Measurements from ENCODE around the gene ACOX1.

ACOX1 gene

GRCh38 chr17:75927286-75927922 lies 51.6 kb downstream of the ACOX1 start:
- peak overlapping the region; percentile 71 for H3K27ac ChIP-seq
- peak; percentile 10 for DNase-seq (ENCODE audit: low spot score)
- POLR2A ChIA-PET (ENCODE audit: low non-redundant PET) = interaction anchor here (0.6 to 1.5 kb wide), 2 partner anchors 13 to 21 kb away, joined by 3 to 4 read pairs; partner anchors contain the start of gene FBF1
- no peak for TF ChIP-seq CTCF (conservative IDR thresholded peaks at IDR 0.05; ENCODE audit: low read depth)
- CTCF ChIA-PET = interaction anchor here (0.5 to 1.7 kb wide), 6 partner anchors 14 to 883 kb away, joined by 3 to 7 read pairs (median 3); partner anchors contain the start of gene WBP2

GRCh38 chr17:75926456-75926855 lies 52.5 kb downstream of the ACOX1 start:
- POLR2A ChIA-PET (ENCODE audit: low non-redundant PET) = interaction anchor here (1.5 kb wide), 1 partner anchor 14 kb away, joined by 4 read pairs; the partner anchor contains the start of gene FBF1
- no peak for TF ChIP-seq CTCF (conservative IDR thresholded peaks at IDR 0.05; ENCODE audit: low read depth)
- H3K27ac ChIP-seq = peak overlapping the region; percentile 71
- no peak for DNase-seq (ENCODE audit: low spot score)
- CTCF ChIA-PET = interaction anchor here (1.2 kb wide), 1 partner anchor 15 kb away, joined by 3 read pairs; no protein-coding TSS in a partner anchor

GRCh38 chr17:75925912-75926311 lies 53.1 kb downstream of the ACOX1 start:
- CTCF ChIA-PET = interaction anchor here (0.6 kb wide), 1 partner anchor 191 kb away, joined by 3 read pairs; no protein-coding TSS in a partner anchor
- no peak for DNase-seq (ENCODE audit: low spot score)
- peak overlapping the region; percentile 71 for H3K27ac ChIP-seq
- POLR2A ChIA-PET (ENCODE audit: low non-redundant PET) = interaction anchor here (1.5 kb wide), 1 partner anchor 15 kb away, joined by 4 read pairs; the partner anchor contains the start of gene FBF1
- no peak for TF ChIP-seq CTCF (conservative IDR thresholded peaks at IDR 0.05; ENCODE audit: low read depth)

- DNase-seq (ENCODE audit: low spot score) = no peak
- TF ChIP-seq CTCF (conservative IDR thresholded peaks at IDR 0.05; ENCODE audit: low read depth) = no peak
- peak overlapping the region; percentile 71 for H3K27ac ChIP-seq
- POLR2A ChIA-PET (ENCODE audit: low non-redundant PET) = no interaction called here
- CTCF ChIA-PET = interaction anchor here (0.6 kb wide), 1 partner anchor 192 kb away, joined by 3 read pairs; no protein-coding TSS in a partner anchor
Measured at GRCh38 chr17:75925103-75925502, 53.9 kb downstream of the ACOX1 start.

GRCh38 chr17:75922963-75923874 lies 55.7 kb downstream of the ACOX1 start:
- H3K27ac ChIP-seq = peak overlapping the region; percentile 26
- no peak for TF ChIP-seq CTCF (conservative IDR thresholded peaks at IDR 0.05; ENCODE audit: low read depth)
- no peak for DNase-seq (ENCODE audit: low spot score)
- POLR2A ChIA-PET (ENCODE audit: low non-redundant PET) = no interaction called here
- CTCF ChIA-PET = interaction anchor here (0.7 kb wide), 1 partner anchor 17 kb away, joined by 4 read pairs; no protein-coding TSS in a partner anchor

All from RWPE1 (cell line).